ENCODE measurements around the gene RIPOR3. TPM values are rescaled to one million over a fixed set of nuclear protein-coding genes. Genes with fewer than 3 reads are reported as not detected.

RIPOR3 gene
- total and polyA plus RNA-seq, 2 experiments from 2014 or later = 5.6 to 5.7 TPM

DNA sequence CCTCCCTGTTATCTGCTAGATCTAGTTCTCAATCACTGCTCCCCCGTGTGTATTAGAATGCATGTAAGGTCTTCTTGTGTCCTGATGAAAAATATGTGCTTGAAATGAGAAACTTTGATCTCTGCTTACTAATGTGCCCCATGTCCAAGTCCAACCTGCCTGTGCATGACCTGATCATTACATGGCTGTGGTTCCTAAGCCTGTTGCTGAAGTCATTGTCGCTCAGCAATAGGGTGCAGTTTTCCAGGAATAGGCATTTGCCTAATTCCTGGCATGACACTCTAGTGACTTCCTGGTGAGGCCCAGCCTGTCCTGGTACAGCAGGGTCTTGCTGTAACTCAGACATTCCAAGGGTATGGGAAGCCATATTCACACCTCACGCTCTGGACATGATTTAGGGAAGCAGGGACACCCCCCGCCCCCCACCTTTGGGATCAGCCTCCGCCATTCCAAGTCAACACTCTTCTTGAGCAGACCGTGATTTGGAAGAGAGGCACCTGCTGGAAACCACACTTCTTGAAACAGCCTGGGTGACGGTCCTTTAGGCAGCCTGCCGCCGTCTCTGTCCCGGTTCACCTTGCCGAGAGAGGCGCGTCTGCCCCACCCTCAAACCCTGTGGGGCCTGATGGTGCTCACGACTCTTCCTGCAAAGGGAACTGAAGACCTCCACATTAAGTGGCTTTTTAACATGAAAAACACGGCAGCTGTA lies 107.7 kb downstream of the RIPOR3 start:
- no peaks in the 10 kb centered on the region for H3K27me3 ChIP-seq
- DNase-seq (ENCODE audit: low spot score) = no peak
- H3K36me3 ChIP-seq (replicated peaks; ENCODE audit: insufficient read depth, low read depth) = peaks cover 4% of the 10 kb centered on the region
- H3K79me2 ChIP-seq = no peaks in the 10 kb centered on the region
- no peak for TF ChIP-seq EZH2 (IDR thresholded peaks at IDR 0.05; ENCODE audit: borderline replicate concordance)
- TF ChIP-seq, protein P1, sequence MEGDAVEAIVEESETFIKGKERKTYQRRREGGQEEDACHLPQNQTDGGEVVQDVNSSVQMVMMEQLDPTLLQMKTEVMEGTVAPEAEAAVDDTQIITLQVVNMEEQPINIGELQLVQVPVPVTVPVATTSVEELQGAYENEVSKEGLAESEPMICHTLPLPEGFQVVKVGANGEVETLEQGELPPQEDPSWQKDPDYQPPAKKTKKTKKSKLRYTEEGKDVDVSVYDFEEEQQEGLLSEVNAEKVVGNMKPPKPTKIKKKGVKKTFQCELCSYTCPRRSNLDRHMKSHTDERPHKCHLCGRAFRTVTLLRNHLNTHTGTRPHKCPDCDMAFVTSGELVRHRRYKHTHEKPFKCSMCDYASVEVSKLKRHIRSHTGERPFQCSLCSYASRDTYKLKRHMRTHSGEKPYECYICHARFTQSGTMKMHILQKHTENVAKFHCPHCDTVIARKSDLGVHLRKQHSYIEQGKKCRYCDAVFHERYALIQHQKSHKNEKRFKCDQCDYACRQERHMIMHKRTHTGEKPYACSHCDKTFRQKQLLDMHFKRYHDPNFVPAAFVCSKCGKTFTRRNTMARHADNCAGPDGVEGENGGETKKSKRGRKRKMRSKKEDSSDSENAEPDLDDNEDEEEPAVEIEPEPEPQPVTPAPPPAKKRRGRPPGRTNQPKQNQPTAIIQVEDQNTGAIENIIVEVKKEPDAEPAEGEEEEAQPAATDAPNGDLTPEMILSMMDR (IDR thresholded peaks at IDR 0.05; ENCODE audit: poor library complexity) = no peak
- H3K4me1 ChIP-seq (ENCODE audit: insufficient read depth) = no peaks in the 10 kb centered on the region
- H4K20me1 ChIP-seq (ENCODE audit: insufficient read depth, poor library complexity, severe bottlenecking) = no peaks in the 10 kb centered on the region
- no peak overlapping the region for H3K4me2 ChIP-seq
- H3K9me3 ChIP-seq (ENCODE audit: low read depth) = no peaks in the 10 kb centered on the region
- H3K27ac ChIP-seq = peak overlapping the region; percentile 37
- no peaks in the 10 kb centered on the region for H3K9me2 ChIP-seq (replicated peaks; ENCODE audit: insufficient read depth)
- no peak overlapping the region for H3K4me3 ChIP-seq
- WGBS (ENCODE audit: low lambda C conversion rate, missing lambda C conversion rate) = 91% methylated on average over 15 of the region's 15 CpGs
- H2AFZ ChIP-seq = no peak overlapping the region

DNA sequence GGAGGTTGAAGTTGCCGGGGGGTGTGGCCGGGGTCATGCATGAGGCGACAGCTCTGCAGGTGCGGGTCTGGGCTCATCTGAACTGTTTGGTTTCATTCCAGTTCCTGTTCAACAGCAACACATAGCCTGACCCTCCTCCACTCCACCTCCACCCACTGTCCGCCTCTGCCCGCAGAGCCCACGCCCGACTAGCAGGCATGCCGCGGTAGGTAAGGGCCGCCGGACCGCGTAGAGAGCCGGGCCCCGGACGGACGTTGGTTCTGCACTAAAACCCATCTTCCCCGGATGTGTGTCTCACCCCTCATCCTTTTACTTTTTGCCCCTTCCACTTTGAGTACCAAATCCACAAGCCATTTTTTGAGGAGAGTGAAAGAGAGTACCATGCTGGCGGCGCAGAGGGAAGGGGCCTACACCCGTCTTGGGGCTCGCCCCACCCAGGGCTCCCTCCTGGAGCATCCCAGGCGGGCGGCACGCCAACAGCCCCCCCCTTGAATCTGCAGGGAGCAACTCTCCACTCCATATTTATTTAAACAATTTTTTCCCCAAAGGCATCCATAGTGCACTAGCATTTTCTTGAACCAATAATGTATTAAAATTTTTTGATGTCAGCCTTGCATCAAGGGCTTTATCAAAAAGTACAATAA lies 108.6 kb downstream of the RIPOR3 start:
- no peak for DNase-seq (ENCODE audit: low spot score)
- Histone ChIP-seq H3K4me1 (ENCODE audit: insufficient read depth) (no peaks in the 10 kb centered on the region), H3K4me3 (no peak overlapping the region), H3K36me3 (replicated peaks; ENCODE audit: insufficient read depth, low read depth) (peaks cover 4% of the 10 kb centered on the region), H3K27ac (no peak overlapping the region), H4K20me1 (ENCODE audit: insufficient read depth, poor library complexity, severe bottlenecking) (no peaks in the 10 kb centered on the region), H3K9me2 (replicated peaks; ENCODE audit: insufficient read depth) (no peaks in the 10 kb centered on the region), H3K4me2 (no peak overlapping the region), H3K79me2 (no peaks in the 10 kb centered on the region), H2AFZ (no peak overlapping the region), H3K9me3 (ENCODE audit: low read depth) (no peaks in the 10 kb centered on the region), H3K27me3 (no peaks in the 10 kb centered on the region)
- TF ChIP-seq EZH2 (IDR thresholded peaks at IDR 0.05; ENCODE audit: borderline replicate concordance) (no peak), EZH2phosphoT487 (IDR thresholded peaks at IDR 0.05; ENCODE audit: low read depth, severe bottlenecking, unreplicated experiment) (no peak)
- TF ChIP-seq, protein P1 (IDR thresholded peaks at IDR 0.05; ENCODE audit: poor library complexity) = no peak
- WGBS (ENCODE audit: low lambda C conversion rate, missing lambda C conversion rate) = 97% methylated on average over 26 of the region's 26 CpGs

DNA sequence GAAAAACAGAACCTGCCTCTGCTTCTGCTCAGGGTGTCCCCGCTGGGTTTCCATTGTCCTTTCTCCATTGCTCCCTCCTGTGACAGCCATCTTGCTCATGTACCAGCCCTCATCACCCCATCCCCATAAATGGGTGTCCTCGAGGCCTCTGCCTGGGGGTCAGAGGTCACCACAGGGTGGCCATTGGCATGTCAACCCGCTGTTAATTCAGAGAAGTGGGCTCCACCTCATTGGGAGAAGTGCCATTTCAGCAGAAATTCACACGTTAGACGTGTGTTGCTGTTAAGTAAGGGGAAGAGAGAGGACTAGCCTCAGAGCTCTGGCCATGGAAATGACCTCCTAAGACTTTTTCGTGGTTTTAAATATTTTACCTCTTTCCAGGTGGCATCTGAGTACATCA lies 109.2 kb downstream of the RIPOR3 start:
- Histone ChIP-seq H3K27ac (no peak overlapping the region), H3K36me3 (replicated peaks; ENCODE audit: insufficient read depth, low read depth) (peaks cover 4% of the 10 kb centered on the region)
- TF ChIP-seq EZH2phosphoT487 (IDR thresholded peaks at IDR 0.05; ENCODE audit: low read depth, severe bottlenecking, unreplicated experiment) (no peak), EZH2 (IDR thresholded peaks at IDR 0.05; ENCODE audit: borderline replicate concordance) (no peak)
- TF ChIP-seq, protein P1 (IDR thresholded peaks at IDR 0.05; ENCODE audit: poor library complexity) = no peak

More for the DNA sequence above, 109.2 kb downstream of the RIPOR3 start:
- H3K79me2 ChIP-seq = no peaks in the 10 kb centered on the region
- DNase-seq (ENCODE audit: low spot score) = no peak
- H3K27me3 ChIP-seq = no peaks in the 10 kb centered on the region
- no peak overlapping the region for H3K4me3 ChIP-seq
- H3K9me3 ChIP-seq (ENCODE audit: low read depth) = no peaks in the 10 kb centered on the region
- no peak overlapping the region for H2AFZ ChIP-seq
- 92% methylated on average over 6 of the region's 6 CpGs for WGBS (ENCODE audit: low lambda C conversion rate, missing lambda C conversion rate)
- H3K4me1 ChIP-seq (ENCODE audit: insufficient read depth) = no peaks in the 10 kb centered on the region
- H4K20me1 ChIP-seq (ENCODE audit: insufficient read depth, poor library complexity, severe bottlenecking) = no peaks in the 10 kb centered on the region
- H3K4me2 ChIP-seq = no peak overlapping the region
- H3K9me2 ChIP-seq (replicated peaks; ENCODE audit: insufficient read depth) = no peaks in the 10 kb centered on the region

Measured in hepatocyte (in vitro differentiated cells).